Panc1 (cell line): ENCODE measurements around the gene CREB5. TPM values are rescaled to one million over a fixed set of nuclear protein-coding genes. Genes with fewer than 3 reads are reported as not detected.

Source experiments
- ATAC-seq: fragments of 200-7000 bp; cut with Tn5 transposase; 2 replicates; pipeline ENCODE4 v1.9.1; 2020; ENCODE audit warnings: mild to moderate bottlenecking, moderate library complexity
- BruUV-seq: library from RNA; stranded (reverse); fragments of 400-500 nt; replicated peaks from 2 replicates; lab custom pipeline; 2021; lab: Mats Ljungman, UMichigan
- CTCF ChIA-PET: fragments of 300-600 bp; sonication (Branson Sonifier 250); formaldehyde crosslinking; loops from one replicate; lab custom pipeline; 2022; ENCODE audit warnings: antibody characterized with exemption; lab: Charles Lee
- POLR2A ChIA-PET: fragments of 300-600 bp; sonication (Branson Sonifier 250); formaldehyde crosslinking; loops from one replicate; lab custom pipeline; 2022; ENCODE audit warnings: antibody characterized with exemption; lab: Charles Lee
- DNase-seq: peaks from one replicate; pipeline ENCODE4 v3.0.0-alpha.2; 2010; ENCODE audit warnings: low read depth, low spot score
- H3K27ac ChIP-seq: 2 replicates; pipeline ENCODE4 v1.5.1; 2011; ENCODE audit warnings: mild to moderate bottlenecking, low read length, inconsistent platforms
- H3K27me3 ChIP-seq: fragments of 200-500 bp; sonication (Bioruptor generic); 2 replicates; pipeline ENCODE4 v1.6.0; 2014; ENCODE audit warnings: low read length, inconsistent platforms; ENCODE audit not compliant: control insufficient read depth, insufficient read depth
- H3K36me3 ChIP-seq: fragments of 200-500 bp; sonication (Bioruptor generic); 2 replicates; pipeline ENCODE4 v1.5.1; 2014; ENCODE audit warnings: inconsistent platforms, mild to moderate bottlenecking, low read length, moderate library complexity; ENCODE audit not compliant: control insufficient read depth, insufficient read depth
- H3K4me1 ChIP-seq: 2 replicates; pipeline ENCODE4 v1.5.1; 2011; ENCODE audit warnings: inconsistent platforms, mild to moderate bottlenecking, low read length, moderate library complexity; ENCODE audit not compliant: control insufficient read depth, insufficient read depth
- H3K4me3 ChIP-seq, 2 experiments: 2 replicates each; pipeline ENCODE4 v1.5.1; 2011 to 2012; ENCODE audit warnings: low read depth in 2 of 2, low read length in 2 of 2, mild to moderate bottlenecking in 2 of 2, inconsistent platforms in 1 of 2, moderate library complexity in 1 of 2
- H3K9me3 ChIP-seq: fragments of 200-500 bp; sonication (Bioruptor generic); 2 replicates; pipeline ENCODE4 v1.5.1; 2014; ENCODE audit warnings: low read depth, mild to moderate bottlenecking, inconsistent platforms, low read length, moderate library complexity; ENCODE audit not compliant: control insufficient read depth, insufficient read depth
- POLR2AphosphoS5 ChIP-seq: IDR thresholded peaks from 2 replicates; pipeline ENCODE4 v1.6.1; 2012; ENCODE audit warnings: mild to moderate bottlenecking, low read depth, low read length, moderate library complexity
- SIN3A ChIP-seq: IDR thresholded peaks from 2 replicates; pipeline ENCODE4 v1.6.1; 2012; ENCODE audit warnings: low read depth, mild to moderate bottlenecking, low read length, moderate library complexity, borderline replicate concordance; ENCODE audit not compliant: insufficient read depth
- TCF7L2 ChIP-seq: IDR thresholded peaks from 2 replicates; pipeline ENCODE4 v1.6.1; 2011; ENCODE audit warnings: mild to moderate bottlenecking, low read depth, low read length, inconsistent platforms
- in situ Hi-C: cut with HindIII; loops from 2 replicates; pipeline ENCODE4 v1.10.0; 2016; ENCODE audit warnings: low sequenced_read_pairs, low pct_unique_long_range_greater_than_20kb
- intact Hi-C: fragments of 100-400 bp; cut with micrococcal nuclease; formaldehyde crosslinking; loops from one replicate; pipeline ENCODE4 v1.10.0; 2022; ENCODE audit not compliant: unreplicated experiment
- total RNA-seq: library from RNA; stranded (reverse); gene quantifications from one replicate; pipeline ENCODE4 v1.2.1, GENCODE V29; 2021; ENCODE audit not compliant: unreplicated experiment
- TF ChIP-seq, protein P1 (sequence below), 2 experiments: IDR thresholded peaks; 2 replicates each; pipeline ENCODE4 v1.6.1; 2011 to 2012; ENCODE audit warnings: low read depth in 2 of 2, control low read depth in 1 of 2, low read length in 1 of 2, mild to moderate bottlenecking in 1 of 2, moderate library complexity in 1 of 2; ENCODE audit not compliant: insufficient read depth in 1 of 2
- TF ChIP-seq, protein P2 (sequence below): fragments of 450-650 bp; IDR thresholded peaks from 2 replicates; pipeline ENCODE4 v1.5.1; 2017; ENCODE audit warnings: mild to moderate bottlenecking

CREB5 gene
- total RNA-seq, 1 experiment from 2014 or later: 3.1 TPM

DNA sequence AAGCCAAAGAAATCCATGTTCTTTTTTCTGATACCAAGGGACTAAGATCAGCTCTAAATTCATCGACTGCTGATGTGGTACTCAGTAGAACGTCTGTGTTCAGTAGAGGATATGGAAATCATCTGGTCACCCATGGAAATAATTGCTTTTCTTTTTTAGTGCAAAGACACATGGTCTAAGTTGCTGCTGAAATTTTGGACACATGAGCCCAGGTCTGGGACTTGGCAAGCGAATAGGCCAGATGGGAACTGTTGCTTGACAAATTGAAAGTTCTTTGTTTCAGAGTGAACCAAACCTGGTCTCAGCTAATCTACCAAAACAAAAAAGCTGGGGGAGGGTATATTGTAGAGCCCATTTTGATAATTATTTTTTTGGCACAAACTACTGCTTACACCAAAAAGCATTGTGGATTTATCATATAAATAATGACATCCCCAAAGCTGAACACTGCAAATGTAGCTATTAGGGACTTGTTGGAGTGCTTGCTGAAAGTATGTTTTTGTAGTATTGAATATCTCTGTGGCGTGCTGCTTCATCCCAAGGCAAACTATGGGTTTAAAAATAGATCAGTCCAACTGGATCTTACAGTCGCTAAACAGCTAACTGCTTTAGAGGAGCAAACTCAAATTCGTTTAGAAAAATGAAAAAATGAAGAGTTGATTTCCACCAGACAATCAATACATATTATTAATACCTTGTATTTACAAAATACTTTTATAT is 401.1 kb downstream of the CREB5 start:
- ChIA-PET POLR2A (no interaction called here), CTCF (no interaction called here)
- intact Hi-C loops: no loop called here
- Histone ChIP-seq H3K4me1 (no peaks in the 10 kb centered on the region), H3K4me3 (no peak overlapping the region), H3K27me3 (no peaks in the 10 kb centered on the region), H3K36me3 (no peaks in the 10 kb centered on the region), H3K9me3 (no peaks in the 10 kb centered on the region), H3K27ac (no peak overlapping the region)
- no peak for DNase-seq
- TF ChIP-seq TCF7L2: no peak
- TF ChIP-seq POLR2AphosphoS5: no peak
- TF ChIP-seq, protein P1, sequence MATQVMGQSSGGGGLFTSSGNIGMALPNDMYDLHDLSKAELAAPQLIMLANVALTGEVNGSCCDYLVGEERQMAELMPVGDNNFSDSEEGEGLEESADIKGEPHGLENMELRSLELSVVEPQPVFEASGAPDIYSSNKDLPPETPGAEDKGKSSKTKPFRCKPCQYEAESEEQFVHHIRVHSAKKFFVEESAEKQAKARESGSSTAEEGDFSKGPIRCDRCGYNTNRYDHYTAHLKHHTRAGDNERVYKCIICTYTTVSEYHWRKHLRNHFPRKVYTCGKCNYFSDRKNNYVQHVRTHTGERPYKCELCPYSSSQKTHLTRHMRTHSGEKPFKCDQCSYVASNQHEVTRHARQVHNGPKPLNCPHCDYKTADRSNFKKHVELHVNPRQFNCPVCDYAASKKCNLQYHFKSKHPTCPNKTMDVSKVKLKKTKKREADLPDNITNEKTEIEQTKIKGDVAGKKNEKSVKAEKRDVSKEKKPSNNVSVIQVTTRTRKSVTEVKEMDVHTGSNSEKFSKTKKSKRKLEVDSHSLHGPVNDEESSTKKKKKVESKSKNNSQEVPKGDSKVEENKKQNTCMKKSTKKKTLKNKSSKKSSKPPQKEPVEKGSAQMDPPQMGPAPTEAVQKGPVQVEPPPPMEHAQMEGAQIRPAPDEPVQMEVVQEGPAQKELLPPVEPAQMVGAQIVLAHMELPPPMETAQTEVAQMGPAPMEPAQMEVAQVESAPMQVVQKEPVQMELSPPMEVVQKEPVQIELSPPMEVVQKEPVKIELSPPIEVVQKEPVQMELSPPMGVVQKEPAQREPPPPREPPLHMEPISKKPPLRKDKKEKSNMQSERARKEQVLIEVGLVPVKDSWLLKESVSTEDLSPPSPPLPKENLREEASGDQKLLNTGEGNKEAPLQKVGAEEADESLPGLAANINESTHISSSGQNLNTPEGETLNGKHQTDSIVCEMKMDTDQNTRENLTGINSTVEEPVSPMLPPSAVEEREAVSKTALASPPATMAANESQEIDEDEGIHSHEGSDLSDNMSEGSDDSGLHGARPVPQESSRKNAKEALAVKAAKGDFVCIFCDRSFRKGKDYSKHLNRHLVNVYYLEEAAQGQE (IDR thresholded peaks at IDR 0.05; ENCODE audit: insufficient read depth in 1 of 2, low read depth in 2 of 2, low read length in 1 of 2): no peak
- TF ChIP-seq SIN3A: no peak
- TF ChIP-seq, protein P2, sequence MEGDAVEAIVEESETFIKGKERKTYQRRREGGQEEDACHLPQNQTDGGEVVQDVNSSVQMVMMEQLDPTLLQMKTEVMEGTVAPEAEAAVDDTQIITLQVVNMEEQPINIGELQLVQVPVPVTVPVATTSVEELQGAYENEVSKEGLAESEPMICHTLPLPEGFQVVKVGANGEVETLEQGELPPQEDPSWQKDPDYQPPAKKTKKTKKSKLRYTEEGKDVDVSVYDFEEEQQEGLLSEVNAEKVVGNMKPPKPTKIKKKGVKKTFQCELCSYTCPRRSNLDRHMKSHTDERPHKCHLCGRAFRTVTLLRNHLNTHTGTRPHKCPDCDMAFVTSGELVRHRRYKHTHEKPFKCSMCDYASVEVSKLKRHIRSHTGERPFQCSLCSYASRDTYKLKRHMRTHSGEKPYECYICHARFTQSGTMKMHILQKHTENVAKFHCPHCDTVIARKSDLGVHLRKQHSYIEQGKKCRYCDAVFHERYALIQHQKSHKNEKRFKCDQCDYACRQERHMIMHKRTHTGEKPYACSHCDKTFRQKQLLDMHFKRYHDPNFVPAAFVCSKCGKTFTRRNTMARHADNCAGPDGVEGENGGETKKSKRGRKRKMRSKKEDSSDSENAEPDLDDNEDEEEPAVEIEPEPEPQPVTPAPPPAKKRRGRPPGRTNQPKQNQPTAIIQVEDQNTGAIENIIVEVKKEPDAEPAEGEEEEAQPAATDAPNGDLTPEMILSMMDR: no peak
- in situ Hi-C loops: no loop called here
- no TSS peak for BruUV-seq
- no peak for ATAC-seq

DNA sequence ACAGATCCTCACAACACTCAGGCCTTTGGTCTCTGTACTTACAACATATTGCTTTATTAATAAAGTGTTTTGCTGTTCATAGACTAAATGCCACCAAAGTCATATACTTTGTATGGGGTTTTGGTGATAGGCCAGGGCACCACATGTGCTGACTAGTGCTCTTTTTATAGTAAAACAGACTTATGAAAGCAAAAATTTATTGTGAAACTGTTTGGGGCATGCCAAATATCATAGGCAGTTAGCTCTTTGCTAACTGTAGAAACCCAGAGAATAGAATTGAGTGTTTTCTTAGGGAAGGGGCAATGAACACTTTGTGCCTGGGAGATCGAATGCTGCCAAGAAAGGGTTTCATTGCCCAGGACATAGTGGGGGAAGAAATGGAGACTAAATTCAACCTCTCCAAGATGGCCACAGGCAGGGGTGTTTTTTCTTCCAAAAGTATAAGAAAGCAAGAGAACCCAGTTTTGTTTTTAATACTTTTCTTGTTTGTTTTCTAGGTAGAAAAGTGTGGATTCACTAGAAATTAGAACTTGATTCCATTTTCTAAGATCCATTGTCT is 403.1 kb downstream of the CREB5 start:
- Histone ChIP-seq H3K4me3 (no peak overlapping the region), H3K27me3 (no peaks in the 10 kb centered on the region), H3K9me3 (no peaks in the 10 kb centered on the region), H3K27ac (no peak overlapping the region), H3K4me1 (no peaks in the 10 kb centered on the region), H3K36me3 (no peaks in the 10 kb centered on the region)
- POLR2A ChIA-PET: no interaction called here
- intact Hi-C loops (no loop called here), in situ Hi-C loops (no loop called here)
- DNase-seq (no peak), ATAC-seq (no peak)
- CTCF ChIA-PET: no interaction called here
- no TSS peak for BruUV-seq
- TF ChIP-seq, protein P1 (IDR thresholded peaks at IDR 0.05; ENCODE audit: insufficient read depth in 1 of 2, low read depth in 2 of 2, low read length in 1 of 2): no peak
- no peak for TF ChIP-seq TCF7L2
- TF ChIP-seq SIN3A: no peak
- TF ChIP-seq, protein P2: no peak
- no peak for TF ChIP-seq POLR2AphosphoS5
